HG02610 (cell line): ENCODE results near the gene IGSF21.

Source experiments
- ATAC-seq: cut with Tn5 transposase; IDR thresholded peaks from one replicate; pipeline ENCODE4 v1.9.1; 2021; ENCODE audit warnings: mild to moderate bottlenecking, moderate library complexity; ENCODE audit not compliant: unreplicated experiment

The IGSF21 gene

GRCh38 chr1:18323259-18323658, 215.7 kb downstream of the IGSF21 start:
- no peak for ATAC-seq

- no peak for ATAC-seq
Measured at GRCh38 chr1:18324246-18324645, 216.6 kb downstream of the IGSF21 start.

DNA sequence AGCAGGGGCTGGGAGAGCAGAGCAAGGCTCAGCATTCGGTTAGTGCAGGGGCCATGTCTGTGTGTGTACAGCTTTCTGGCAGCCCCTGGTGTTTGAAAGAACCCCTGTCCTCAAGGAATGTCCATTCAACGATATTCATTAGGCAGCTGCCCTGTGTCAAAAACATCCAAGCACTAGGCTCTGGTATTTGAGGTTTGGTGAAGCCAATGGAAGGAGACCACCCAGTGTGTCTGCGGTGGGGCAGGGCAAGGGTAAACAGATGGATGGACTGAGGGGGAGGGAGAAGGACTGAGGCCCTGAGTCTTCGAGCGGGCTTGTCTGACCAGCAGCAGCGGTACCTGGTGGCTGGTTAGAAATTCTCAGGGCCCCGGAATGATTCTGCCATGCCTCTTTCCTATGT, 217.5 kb downstream of the IGSF21 start:
- no peak for ATAC-seq

- ATAC-seq: no peak
Measured at GRCh38 chr1:18326211-18326897, 218.8 kb downstream of the IGSF21 start.

- ATAC-seq: no peak
Measured at GRCh38 chr1:18327650-18328049, 220.1 kb downstream of the IGSF21 start.

- ATAC-seq: no peak
Measured at GRCh38 chr1:18328803-18329202, 221.2 kb downstream of the IGSF21 start.

GRCh38 chr1:18329469-18330253, 222.1 kb downstream of the IGSF21 start:
- no peak for ATAC-seq

- ATAC-seq: no peak
Measured at GRCh38 chr1:18332576-18332975, 225.0 kb downstream of the IGSF21 start.

DNA sequence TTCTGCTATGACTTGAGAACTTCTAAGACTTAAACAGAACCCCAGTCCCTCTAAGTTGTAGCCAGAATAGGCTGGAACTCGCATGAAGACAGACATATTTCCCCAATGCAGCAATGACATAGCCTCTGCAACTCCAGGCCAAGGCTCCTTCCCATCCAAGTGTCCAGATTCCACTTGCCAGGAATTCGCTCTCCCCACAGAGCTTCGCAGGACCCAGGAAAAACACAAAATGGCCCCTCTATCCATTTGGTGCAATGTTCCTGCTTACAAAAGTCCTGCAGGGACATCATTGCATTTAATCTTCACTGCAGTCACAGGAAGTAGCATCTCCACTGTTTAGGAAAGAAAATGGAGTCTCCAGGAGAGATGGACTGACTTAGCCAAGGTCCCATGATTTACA, 225.6 kb downstream of the IGSF21 start:
- no peak for ATAC-seq

GRCh38 chr1:18336801-18337200, 229.2 kb downstream of the IGSF21 start:
- ATAC-seq: no peak

- no peak for ATAC-seq
Measured at GRCh38 chr1:18337757-18338156, 230.2 kb downstream of the IGSF21 start.

DNA sequence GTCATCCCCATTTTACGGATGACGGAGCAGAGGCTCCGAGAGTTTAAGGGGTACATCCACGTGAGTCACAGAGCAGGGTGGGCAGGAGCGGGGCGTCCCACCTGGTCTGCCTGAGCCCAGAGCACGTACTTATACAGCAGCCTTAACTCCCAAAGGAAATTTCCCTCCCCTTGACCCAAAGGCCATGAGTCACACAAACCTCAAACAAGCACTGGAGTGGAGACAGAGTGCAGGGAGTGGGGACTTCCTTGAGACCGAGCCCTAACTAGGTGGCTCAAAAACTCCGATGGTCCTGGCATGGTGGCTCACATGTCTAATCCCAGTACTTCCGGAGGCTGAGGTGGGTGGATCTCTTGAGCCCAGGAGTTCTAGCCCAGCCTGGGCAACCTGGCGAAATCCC, 231.6 kb downstream of the IGSF21 start:
- ATAC-seq: no peak

- no peak for ATAC-seq
Measured at GRCh38 chr1:18340158-18340764, 232.7 kb downstream of the IGSF21 start.

DNA sequence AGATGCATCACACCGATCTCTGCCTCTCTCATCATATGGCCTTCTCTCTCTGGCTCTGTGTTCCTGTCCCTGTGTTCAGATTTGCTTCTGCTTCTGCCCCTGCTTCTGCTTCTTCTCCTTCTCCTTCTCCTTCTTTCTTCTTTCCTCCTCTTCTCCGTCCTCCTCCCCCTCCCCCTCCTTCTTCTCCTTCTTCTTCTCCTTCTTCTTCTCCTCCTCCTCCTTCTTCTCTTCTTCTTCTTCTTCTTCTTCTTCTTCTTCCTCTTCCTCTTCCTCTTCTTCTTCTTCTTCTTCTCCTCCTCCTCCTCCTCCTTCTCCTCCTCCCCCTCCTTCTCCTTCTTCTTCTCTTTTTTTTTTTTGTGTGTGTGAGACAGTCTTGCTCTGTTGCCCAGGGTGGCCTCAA, 233.2 kb downstream of the IGSF21 start:
- ATAC-seq: no peak

DNA sequence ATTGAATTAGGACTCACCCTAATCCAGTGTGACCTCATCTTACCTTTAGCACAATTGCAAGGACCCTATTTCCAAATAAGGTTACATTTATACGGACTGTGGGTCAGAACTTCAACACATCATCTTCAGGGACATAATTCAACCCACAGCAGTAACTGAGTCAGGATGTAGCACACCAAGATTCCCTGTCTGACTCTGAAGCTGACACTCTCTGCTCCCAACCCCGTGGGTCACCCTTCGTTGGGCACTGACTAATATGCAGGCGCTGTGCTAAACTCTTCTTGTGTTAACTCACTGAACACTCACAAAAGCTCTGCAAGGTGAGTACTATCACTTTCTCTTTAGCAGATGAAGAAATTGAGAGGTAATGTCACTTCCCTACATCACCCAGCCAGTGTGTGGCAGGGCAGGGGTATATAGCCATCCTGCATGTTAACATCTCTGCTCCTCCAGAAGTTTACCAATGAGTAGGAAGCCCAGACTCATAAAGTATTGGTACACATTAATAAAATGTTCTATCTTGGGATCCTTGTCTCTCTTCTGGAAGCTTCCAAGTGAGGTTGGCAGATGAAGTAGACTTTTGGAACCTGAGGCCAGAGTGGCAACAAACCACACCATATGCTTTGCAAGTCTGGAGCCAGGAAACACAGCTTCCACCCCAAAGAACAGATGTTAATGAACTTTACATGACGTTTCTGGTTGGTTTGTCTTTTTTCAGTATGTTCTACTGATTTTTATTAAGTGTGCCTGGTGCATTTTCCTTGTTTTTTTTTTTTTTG, 233.9 kb downstream of the IGSF21 start:
- ATAC-seq: no peak

DNA sequence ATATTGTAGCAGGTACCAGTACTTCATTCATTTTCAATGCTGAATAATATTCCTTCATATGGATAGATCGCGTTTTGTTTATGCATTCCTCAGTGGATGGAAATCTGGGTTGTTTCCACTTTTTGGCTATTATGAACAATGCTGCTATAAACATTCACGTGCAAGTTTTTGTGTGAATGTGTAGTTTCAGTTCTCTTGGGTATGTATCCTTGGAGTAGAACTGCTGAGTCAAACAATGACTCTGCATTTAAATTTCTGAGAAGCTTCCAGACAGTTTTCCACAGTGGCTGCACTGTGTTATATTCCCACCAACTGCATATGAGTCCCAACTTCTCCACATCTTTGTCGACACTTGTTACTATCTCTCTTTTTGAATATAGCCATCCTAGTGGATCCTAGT, 235.1 kb downstream of the IGSF21 start:
- no peak for ATAC-seq

DNA sequence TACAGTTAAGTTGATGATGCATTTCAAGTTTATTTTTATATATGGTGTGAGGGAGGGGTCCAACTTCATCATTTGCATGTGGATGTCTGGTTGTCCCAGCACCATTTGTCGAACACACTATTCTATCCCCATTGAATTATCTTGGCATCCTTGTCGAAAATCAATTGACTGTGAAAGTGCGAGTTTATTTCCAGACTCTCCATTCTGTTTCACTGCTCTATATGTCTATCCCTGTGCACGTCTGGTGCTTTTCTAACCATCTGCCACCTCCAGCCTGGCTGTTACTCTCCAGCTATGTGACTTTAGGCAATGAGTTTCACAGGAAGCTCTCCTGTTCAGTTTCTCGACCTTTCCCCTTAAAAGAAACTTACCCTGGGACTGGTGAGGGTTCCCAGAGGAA, 236.0 kb downstream of the IGSF21 start:
- no peak for ATAC-seq

- ATAC-seq: no peak
Measured at GRCh38 chr1:18344755-18345154, 237.2 kb downstream of the IGSF21 start.

GRCh38 chr1:18347559-18347958, 240.0 kb downstream of the IGSF21 start:
- ATAC-seq: no peak

DNA sequence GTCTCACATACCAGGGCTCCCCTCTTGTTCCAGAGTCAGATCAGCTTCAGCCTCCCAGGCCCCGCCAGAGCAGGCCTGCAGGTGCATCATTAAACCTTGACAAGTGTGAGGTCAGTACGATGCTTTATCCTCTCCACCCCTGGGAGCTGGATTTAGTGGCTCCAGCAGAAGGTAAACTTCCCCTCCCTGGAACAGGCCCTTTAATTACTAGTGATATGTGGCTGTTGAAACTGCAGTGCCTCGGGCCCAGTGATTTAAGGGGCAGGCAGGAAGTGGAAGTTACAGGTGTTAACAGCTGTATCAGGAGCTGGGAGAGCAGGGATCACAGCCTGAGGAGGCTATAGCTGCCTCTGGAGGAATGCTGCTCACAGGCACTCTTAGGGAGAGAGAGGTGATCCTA, 240.8 kb downstream of the IGSF21 start:
- no peak for ATAC-seq

- no peak for ATAC-seq
Measured at GRCh38 chr1:18350747-18351146, 243.1 kb downstream of the IGSF21 start.
